NK-92 (cell line): ENCODE data around the gene LYPD6.

ENCODE experiments used
- DNase-seq: peaks from one replicate; lab custom pipeline; 2025; ENCODE audit not compliant: unreplicated experiment; lab: John Stamatoyannopoulos, UW

LYPD6 gene

DNA sequence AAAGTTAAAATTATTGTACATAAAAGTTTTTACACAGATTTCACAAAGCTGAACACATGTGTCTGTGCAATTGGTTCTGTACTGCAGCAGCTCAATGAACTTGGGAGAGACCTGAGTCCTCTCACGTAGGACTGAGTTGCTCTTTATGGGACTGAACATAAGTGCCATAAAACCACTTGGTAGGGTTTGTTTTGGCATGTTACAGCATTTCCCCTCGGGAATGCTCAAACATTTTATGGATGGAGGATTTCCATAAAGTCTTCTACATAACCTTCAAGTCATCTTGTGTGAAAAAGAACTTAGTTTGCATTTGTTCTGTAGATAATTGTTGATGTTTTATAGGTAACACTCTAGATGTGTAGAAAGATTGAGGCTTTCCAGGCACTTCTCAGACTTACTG lies 15.9 kb downstream of the LYPD6 start:
- DNase-seq, result no peak

GRCh38 chr2:149348291-149348690 lies 17.9 kb downstream of the LYPD6 start:
- DNase-seq, result no peak

DNA sequence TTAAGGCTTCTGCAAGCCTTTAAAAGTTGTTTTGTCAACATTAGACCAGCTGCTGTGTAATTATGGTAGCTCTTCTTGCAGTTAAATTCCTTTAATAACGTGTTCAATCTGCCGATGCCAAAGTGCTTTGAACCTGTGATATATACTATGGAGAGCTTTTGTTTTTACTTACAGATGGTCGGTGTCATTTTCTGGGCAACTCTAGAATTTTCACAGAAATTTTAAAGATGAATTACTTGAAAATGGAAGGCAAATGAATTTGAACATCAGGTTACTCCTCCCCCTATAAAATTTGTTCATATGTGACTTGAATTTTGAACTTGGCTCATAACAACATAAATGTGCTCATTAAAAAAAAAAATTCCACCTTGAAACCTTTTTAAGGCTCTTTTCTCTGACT lies 23.0 kb downstream of the LYPD6 start:
- DNase-seq, result no peak

DNA sequence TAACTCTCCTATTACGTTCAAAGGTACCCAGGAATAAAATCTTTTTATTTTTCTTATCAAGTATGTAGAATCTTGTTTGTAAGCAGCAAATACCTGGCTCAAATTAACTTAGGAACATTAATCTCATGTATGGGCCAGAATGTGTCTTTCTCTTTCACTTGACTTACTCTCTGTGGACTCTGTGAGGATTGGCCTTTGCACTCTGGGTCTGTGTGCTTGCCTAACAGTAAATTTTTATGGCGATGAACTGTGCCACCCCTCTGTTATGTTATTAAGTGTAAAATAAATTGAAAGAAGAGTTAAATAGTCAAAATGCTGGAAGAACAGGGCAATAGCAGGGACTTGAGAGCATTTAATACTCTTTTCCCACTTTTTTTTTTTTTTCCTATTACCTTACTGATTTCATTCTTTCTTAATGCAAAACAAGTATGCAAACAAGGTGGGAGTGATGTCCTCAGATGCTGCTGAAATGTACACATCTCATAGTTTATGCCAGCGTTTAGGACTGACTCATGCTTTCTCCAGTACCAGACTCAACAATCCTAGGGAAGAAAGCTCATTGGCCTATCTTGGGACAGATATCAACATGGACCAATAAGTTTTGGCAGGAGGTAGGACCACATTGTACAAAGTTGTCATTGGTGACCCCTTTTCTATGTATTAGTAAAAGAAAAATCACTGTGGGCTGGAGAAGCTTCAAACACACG lies 25.5 kb downstream of the LYPD6 start:
- DNase-seq, result no peak

DNA sequence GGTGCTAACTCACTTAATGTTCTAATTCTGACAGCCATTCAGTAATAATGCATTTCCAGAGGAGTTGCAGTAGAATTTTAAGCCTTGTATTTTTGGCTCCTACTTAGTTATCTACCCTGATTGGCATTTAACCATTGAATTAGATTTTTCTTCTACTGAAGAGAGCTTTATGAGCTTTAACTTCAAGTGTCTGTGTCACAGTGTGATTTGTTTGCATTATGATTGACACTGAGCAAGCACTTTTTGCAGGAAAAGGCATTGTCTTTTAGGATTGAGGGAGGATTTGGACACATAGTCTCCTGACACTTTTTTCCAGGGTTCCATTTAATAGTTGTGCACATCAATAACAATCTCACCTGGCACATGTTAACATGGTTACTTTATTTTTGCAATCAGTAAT lies 26.7 kb downstream of the LYPD6 start:
- DNase-seq, result no peak

DNA sequence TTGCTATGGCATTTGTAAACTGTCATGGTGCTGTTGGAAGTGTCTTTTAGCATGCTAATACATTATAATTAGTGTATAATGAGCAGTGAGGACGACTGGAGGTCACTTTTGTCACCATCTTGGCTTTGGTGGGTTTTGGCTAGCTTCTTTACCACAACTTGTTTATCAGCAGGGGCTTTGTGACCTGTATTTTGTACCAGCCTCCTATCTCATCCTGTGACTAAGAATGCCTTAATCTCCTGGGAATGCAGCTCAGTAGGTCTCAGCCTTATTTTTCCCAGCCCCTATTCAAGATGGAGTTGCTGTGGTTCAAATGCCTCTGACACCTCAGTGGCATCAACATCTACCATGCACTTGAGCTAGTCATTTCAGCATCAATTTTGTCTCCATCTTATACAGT lies 29.7 kb downstream of the LYPD6 start:
- DNase-seq, result no peak

GRCh38 chr2:149363958-149364357 lies 33.6 kb downstream of the LYPD6 start:
- DNase-seq, result no peak

GRCh38 chr2:149364839-149365238 lies 34.5 kb downstream of the LYPD6 start:
- DNase-seq, result no peak

GRCh38 chr2:149365931-149366583 lies 35.7 kb downstream of the LYPD6 start:
- DNase-seq, result no peak

DNA sequence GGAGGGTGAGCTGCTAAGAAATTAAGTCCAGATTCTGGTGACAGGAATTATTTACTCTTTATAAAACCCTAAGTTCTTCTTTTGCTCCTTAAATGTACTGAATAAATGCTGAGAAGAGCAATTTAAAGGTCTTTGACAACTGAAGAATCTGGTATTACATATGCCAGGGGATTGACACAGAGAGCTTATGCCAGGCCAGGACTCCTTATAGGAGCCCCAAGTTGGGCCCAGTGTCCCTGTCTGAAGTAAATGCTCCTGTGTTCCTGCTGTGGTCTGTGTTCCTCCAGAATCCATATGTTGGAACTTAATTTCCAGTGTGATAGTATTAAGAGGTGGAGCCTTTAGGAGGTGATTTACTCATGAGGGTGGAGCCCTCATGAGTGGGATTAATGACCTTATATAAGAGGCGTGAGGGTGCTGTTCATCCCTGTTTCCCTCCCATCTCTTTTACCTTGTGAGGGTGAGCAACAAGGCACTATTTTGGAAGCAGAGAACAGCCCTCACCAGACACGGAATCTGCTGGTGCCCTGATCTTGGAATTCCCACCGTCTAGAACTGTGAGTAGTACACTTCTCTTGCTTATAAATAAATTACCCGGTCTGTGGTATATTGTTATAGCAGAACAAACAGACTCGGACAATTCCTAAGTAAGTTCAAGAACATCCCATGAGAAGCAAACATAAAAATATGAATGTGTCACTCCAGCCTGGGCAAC lies 39.8 kb downstream of the LYPD6 start:
- DNase-seq, result no peak

GRCh38 chr2:149371476-149371875 lies 41.1 kb downstream of the LYPD6 start:
- DNase-seq, result no peak

GRCh38 chr2:149375801-149376361 lies 45.5 kb downstream of the LYPD6 start:
- no peak for DNase-seq

DNA sequence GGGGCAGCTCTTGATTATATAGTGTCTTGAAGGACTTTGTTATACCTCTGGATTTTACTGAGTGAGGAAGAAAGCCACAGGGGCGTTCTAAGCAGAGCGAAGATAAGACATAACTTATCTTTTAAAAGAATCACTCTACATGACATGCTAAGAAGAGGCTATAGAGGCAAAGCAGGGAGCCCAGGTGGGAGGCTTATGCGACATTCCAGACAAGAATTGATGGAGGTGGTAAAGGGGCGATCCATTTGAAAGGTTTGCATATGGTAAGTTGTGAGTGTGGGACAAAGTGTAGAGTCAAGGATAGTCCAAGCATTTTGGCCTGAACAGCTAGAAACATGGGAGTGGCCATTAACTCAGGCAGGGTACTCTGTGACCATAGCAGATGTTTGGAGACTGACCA lies 49.8 kb downstream of the LYPD6 start:
- no peak for DNase-seq

DNA sequence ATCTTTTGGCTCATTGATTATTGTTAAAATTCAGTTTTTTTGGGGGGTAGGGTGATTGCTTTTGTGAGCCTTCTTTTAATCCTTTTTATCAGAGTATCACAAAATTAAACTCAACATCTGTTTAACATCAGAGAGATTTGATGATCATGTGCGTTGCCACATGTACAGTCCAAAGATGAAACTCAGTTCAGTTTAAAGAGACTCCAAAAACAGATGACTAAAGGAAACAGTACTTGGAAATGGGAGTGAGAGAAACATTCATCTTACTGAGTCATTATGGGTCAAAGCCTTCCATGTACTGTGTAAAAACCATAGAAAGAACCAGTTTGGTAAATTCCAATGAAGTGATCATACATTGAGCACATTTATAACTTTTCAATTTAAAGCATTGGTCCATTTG lies 53.0 kb downstream of the LYPD6 start:
- DNase-seq, result no peak

DNA sequence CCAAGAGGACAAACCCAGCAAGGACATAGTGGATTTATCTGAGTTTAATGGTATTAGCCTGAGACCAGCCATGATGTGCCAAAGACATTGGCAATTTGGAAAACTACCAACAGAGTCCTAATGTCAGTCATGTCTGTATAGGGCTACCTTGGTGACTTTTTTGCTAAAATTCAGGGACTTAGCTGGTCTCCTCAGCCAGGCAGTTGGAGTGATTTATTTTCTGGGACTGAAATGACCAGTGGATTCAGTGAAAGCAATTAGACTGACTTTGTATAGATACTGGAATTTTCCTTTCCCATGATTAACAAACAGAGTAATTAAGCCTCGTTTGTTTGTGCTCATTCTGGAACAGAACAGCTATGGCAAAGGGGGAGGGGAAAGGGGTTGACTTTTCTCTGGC lies 55.0 kb downstream of the LYPD6 start:
- DNase-seq, result no peak

DNA sequence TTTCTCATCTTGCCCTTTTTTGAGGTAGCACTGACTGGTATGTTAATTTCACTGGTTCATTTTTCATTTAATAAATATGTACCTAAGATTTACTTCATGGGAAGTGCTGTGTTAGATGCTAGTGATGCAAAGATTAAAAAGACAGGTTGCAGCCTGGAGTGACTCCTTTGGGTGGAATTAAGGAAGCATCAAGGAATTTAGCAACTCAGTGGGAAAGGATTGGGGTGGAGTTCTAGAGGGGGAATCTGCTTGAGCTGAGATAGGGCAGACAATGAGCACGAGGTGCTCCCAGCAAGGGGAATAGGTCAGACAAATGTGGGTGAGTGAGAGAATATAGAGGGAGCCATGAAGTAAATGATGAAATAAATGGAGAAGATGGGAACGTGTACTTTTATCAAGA lies 57.0 kb downstream of the LYPD6 start:
- no peak for DNase-seq

DNA sequence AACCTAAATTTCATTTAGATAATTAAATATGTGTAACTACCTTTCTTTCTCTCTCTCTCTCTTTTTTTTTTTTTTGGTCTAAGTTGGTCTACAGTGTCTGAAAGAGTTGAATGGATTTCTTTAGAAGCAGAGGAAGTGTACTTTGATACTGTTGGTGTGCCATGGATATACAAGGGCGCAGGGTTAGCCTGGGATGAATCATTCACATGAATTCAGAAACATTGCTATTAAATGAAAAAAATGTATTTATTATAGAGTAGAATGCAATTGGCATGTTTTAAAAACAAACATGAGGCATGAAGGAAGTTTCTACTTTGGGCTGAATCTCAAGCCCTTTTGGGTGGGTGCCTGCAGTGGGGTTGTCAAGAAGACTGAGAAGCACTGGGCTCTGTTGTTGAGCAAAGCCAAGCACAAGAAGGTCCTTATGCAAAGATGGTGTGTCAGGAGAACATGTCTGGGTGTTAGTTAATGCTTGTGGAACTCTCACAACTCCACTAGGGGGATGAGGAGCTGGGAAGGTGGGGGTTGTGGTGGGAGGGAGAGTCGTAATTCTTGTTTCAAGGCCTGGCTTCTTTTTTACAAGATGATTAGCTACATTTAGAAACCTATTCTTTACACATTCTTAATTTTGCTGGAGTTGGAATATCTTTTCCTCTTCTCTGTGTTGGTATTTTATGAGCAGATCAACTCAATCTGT lies 57.9 kb downstream of the LYPD6 start:
- DNase-seq, result no peak

DNA sequence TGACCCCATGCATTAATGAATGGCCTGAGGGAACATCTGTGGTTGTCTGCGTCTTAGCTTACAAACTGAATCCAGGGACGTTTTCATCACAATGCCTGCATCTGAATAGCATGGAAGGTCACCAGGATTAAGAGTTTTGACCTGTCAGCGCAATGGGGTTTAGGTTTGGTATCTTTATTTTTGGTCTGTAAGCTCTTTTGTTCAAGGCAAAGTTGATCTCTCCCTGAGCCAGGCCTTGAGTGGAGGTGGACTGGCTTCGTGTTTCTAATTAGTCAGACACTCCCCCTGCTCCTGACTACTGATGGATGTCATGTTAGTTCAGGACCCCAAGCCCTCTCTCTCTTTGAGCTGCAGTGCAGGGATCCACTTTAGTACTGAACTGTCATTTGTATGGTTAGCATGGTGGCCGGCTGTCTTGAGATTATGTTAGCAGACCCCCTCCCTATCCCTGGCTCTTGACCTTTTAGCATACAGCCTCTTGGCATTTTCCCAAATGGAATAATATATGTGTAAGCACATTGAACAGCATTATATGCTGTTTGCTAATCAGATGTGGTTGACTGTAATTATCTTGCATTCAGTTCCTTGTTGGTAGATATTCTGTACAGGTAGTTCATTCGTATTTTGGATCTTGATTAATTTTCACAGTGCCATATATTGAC lies 59.2 kb downstream of the LYPD6 start:
- DNase-seq, result no peak

DNA sequence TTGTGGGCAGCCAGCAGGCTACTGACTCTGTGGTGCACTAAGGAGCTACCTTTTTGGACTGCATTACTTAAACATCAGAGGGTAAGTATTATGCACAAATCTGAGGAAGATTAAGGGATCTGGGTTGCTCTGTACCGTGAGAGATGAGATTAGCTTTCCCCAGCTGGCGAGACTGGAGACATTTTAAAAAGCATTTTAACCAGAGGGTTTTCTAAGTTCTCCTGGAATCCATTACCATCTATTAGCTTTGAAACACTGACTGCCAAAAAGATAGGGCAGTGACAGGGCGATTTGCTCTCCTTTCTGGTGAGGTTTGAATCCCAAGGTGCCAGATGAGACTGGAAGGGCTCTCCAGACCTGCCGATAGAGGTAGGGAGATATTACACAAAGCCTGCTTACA lies 63.2 kb downstream of the LYPD6 start:
- DNase-seq, result no peak

GRCh38 chr2:149394864-149395263 lies 64.5 kb downstream of the LYPD6 start:
- no peak for DNase-seq
